GM12864 (cell line): ENCODE measurements around the gene ZIC5.

Experiments
- DNase-seq: peaks from one replicate; pipeline ENCODE4 v3.0.0-alpha.2; 2011; ENCODE audit warnings: low read depth
- H3K4me3 ChIP-seq: 2 replicates; pipeline ENCODE4 v1.5.1; 2011; ENCODE audit warnings: mild to moderate bottlenecking, low read depth, low read length, control low read depth
- TF ChIP-seq, protein P1 (sequence below): IDR thresholded peaks from 2 replicates; pipeline ENCODE4 v1.5.1; 2011; ENCODE audit warnings: low read depth, mild to moderate bottlenecking, moderate library complexity, low read length, control low read depth, inconsistent platforms; ENCODE audit errors: missing control alignments

The ZIC5 gene

DNA sequence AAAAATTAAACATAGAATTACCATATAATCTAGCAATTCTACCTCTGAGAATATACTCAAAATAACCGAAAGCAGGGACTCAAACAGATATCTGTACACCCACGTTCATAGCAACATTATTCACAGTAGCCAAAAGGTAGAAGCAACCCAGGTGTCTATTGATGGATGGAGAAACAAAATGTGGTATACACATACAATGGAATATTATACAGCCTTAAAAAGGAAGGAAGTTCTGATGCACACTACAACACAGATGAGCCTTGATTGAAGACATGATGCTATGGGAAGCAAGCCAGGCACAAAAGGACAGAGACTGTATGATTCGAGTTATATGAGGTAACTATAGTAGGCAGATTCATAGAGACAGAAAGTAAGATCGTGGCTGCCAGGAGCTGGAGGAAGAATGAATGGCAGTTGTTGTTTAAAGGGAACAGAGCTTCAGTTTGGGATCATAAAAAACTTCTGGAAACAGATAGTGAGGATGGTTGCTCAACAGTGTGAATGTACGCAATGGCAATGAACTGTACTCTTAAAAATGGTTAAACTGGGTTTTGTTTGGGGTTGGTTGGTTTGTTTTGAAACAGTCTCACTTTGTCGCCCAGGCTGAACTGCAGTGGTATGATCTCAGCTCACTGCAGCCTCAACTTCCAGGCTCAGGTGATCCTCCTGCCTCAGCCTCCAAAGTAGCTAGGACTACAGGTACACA is 47.5 kb downstream of the ZIC5 start:
- no peak for DNase-seq
- TF ChIP-seq, protein P1, sequence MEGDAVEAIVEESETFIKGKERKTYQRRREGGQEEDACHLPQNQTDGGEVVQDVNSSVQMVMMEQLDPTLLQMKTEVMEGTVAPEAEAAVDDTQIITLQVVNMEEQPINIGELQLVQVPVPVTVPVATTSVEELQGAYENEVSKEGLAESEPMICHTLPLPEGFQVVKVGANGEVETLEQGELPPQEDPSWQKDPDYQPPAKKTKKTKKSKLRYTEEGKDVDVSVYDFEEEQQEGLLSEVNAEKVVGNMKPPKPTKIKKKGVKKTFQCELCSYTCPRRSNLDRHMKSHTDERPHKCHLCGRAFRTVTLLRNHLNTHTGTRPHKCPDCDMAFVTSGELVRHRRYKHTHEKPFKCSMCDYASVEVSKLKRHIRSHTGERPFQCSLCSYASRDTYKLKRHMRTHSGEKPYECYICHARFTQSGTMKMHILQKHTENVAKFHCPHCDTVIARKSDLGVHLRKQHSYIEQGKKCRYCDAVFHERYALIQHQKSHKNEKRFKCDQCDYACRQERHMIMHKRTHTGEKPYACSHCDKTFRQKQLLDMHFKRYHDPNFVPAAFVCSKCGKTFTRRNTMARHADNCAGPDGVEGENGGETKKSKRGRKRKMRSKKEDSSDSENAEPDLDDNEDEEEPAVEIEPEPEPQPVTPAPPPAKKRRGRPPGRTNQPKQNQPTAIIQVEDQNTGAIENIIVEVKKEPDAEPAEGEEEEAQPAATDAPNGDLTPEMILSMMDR = no peak
- H3K4me3 ChIP-seq = no peak overlapping the region

DNA sequence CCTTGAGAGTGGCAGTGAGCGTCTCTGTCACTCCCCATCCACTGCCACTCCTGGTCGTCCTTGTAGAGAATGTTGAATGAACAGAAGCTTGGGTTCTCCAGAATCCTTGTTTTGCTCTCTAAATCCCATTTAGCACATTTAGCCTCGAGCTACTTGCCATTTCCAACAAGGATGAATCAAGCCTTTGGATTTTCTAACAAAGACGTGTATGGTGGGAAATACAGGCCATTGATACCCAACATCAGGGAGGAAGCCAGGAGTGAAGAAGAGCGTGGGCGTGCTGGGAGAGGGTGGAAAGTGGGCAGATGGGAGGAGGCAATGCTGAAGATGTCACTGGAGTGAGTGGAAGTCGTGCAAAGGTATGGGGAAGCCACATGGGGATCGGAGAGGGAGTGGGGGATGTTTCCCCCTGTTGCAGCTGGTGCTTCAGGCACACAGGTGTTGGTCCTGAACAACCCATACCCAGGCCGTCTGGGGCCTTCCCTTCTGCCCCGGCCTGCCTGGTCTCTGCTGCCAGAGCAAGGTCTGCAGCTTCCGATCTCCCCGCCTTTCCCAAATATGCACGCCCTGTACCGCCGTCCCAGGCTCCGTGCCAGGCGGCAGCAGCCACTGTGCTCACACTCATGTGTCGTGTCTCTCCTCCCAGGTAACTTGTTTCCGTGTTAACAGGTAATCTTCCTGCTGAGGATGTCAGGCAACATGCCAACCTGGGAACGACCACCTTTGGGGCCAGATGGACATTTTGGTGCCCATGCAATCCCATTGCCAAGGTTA is 48.7 kb downstream of the ZIC5 start:
- DNase-seq = no peak
- TF ChIP-seq, protein P1 = no peak

DNA sequence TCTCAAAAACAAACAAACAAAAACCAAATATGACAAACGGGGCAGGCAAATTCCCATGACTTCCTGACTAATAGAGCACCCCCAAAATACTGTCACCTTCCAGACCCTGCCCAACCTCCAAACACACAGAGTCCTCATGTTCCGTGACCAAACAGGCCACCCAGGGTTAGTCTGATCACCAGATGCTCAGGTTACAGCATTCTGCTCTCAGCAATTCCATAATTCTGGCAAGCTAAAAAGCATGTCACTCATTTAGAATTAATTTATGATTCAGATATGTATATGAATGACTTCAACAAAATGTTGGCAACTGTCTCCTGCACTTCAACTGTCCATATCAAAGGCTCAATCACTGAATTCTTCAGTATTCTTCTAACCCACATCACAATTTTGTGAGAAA is 52.4 kb downstream of the ZIC5 start:
- no peak overlapping the region for H3K4me3 ChIP-seq
- TF ChIP-seq, protein P1 = no peak
- no peak for DNase-seq

More for the DNA sequence above, 48.7 kb downstream of the ZIC5 start:
- H3K4me3 ChIP-seq = no peak overlapping the region

DNA sequence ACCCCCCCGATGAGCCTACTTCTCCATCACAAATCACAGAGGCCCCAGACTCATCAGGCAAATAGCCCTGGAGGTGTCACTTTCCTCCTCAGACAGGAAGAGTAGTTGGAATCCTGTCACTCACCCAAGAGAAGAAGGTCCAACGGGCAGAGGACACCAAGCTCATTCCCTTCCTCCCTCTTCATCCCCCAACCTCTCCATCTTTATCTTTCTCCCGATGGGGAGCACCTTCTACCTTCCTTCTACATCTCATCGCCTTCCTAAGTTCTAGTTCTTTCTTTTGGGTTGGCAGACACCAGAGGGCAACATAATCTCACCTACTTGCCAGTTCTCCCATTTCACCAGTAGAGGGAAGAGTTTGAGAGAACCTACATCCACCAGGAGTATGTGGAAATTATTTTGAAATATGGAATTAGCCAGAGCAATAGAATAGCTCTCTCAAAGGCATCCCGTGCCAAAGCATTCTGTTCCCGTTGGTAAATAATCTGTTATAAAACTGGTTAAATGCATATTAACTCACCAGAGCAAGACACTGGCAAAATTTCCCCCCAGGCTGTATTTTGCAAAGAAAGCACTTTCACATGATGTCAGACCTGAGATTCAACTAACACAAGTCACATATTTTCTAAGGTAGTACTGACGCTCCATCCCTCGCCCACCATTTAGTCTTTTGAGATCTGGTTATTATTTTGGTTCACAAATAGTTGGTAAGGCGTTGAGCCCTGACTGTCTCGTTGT is 55.0 kb downstream of the ZIC5 start:
- peak; percentile 22 for DNase-seq
- TF ChIP-seq, protein P1 = peak; percentile 86
- H3K4me3 ChIP-seq = no peak overlapping the region

DNA sequence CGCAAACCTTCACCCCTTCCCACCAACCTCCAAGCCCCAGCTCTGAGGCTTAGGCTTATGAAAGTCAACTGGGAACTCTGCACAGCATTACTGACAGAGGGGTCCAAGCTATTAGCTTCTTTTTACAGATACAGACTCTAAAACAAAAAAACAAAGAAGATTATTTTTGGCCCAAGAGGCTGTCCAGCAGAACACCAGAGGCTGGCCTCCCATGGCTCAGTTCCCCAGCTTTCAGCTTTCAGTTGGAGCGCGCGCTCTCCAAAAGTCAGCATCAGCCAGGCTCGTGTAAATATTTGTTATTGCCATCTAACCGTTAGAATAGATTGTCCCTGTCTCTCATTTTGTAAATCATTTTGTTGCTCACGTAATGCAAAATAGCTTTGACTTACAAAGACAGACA is 58.4 kb downstream of the ZIC5 start:
- no peak for DNase-seq
- TF ChIP-seq, protein P1 = no peak

More for the DNA sequence above, 58.4 kb downstream of the ZIC5 start:
- H3K4me3 ChIP-seq = no peak overlapping the region
